HG02852 (cell line): ENCODE data around the gene LRRC59.
"Not testable (repeated sequence)": the region's sequence is repeated elsewhere in the genome, so short reads cannot be mapped to it uniquely, and the experiment has no call there.

Experiments
- ATAC-seq: cut with Tn5 transposase; IDR thresholded peaks from one replicate; pipeline ENCODE4 v1.9.1; 2021; ENCODE audit warnings: mild to moderate bottlenecking, moderate library complexity; ENCODE audit not compliant: unreplicated experiment

Gene LRRC59

GRCh38 chr17:50424996-50425681 lies 27.8 kb upstream of the LRRC59 start:
- ATAC-seq: no peak

- no peak for ATAC-seq
Observed at GRCh38 chr17:50424246-50424995, 27.1 kb upstream of the LRRC59 start.

GRCh38 chr17:50423553-50424159 lies 26.3 kb upstream of the LRRC59 start:
- no peak for ATAC-seq

GRCh38 chr17:50422738-50423137 lies 25.4 kb upstream of the LRRC59 start:
- ATAC-seq: no peak

- no peak for ATAC-seq
Observed at GRCh38 chr17:50421308-50422051, 24.2 kb upstream of the LRRC59 start.

GRCh38 chr17:50420419-50421112 lies 23.2 kb upstream of the LRRC59 start:
- no peak for ATAC-seq

GRCh38 chr17:50419577-50419976 lies 22.3 kb upstream of the LRRC59 start:
- ATAC-seq: not testable (repeated sequence)

- no peak for ATAC-seq
Observed at GRCh38 chr17:50414808-50415207, 17.5 kb upstream of the LRRC59 start.

GRCh38 chr17:50412188-50412732 lies 14.9 kb upstream of the LRRC59 start:
- ATAC-seq: no peak

GRCh38 chr17:50407921-50408320 lies 10.6 kb upstream of the LRRC59 start:
- no peak for ATAC-seq

GRCh38 chr17:50406578-50406977 lies 9.3 kb upstream of the LRRC59 start:
- ATAC-seq: no peak

GRCh38 chr17:50405351-50405750 lies 8.0 kb upstream of the LRRC59 start:
- ATAC-seq: not testable (repeated sequence)

GRCh38 chr17:50399591-50399990 lies 2.3 kb upstream of the LRRC59 start:
- not testable (repeated sequence) for ATAC-seq

- ATAC-seq: not testable (repeated sequence)
Observed at GRCh38 chr17:50398672-50399071, 1.3 kb upstream of the LRRC59 start.

- no peak for ATAC-seq
Observed at GRCh38 chr17:50397919-50398285, 579 bp upstream of the LRRC59 start.

GRCh38 chr17:50396261-50397110 lies 837 bp downstream of the LRRC59 start:
- ATAC-seq: peak; percentile 7

GRCh38 chr17:50394711-50395110 lies 2.6 kb downstream of the LRRC59 start:
- no peak for ATAC-seq

- ATAC-seq: no peak
Observed at GRCh38 chr17:50393700-50394099, 3.6 kb downstream of the LRRC59 start.

- no peak for ATAC-seq
Observed at GRCh38 chr17:50392621-50393020, 4.7 kb downstream of the LRRC59 start.

- ATAC-seq: no peak
Observed at GRCh38 chr17:50389534-50389933, 7.8 kb downstream of the LRRC59 start.
